Fibroblast of lung (primary cell): ENCODE results near the gene SCEL. TPM values are rescaled to one million over a fixed set of nuclear protein-coding genes. Genes with fewer than 3 reads are reported as not detected.

ENCODE experiments used
- DNase-seq, 2 donors: peaks; one replicate each; pipeline versions ENCODE4 v3.0.0 to v3.0.0-alpha.2; 2010; ENCODE audit warnings: low read depth in 2 of 2
- H2AFZ ChIP-seq: 2 replicates; pipeline ENCODE4 v1.5.1; 2012; ENCODE audit warnings: low read length, control low read depth, inconsistent platforms
- H3K27ac ChIP-seq: 2 replicates; pipeline ENCODE4 v1.5.1; 2011; ENCODE audit warnings: low read length, control low read depth; ENCODE audit not compliant: insufficient read depth
- H3K27me3 ChIP-seq: 2 replicates; pipeline ENCODE4 v1.5.1; 2011; ENCODE audit warnings: mild to moderate bottlenecking, low read length; ENCODE audit not compliant: control insufficient read depth, insufficient read depth
- H3K36me3 ChIP-seq: 2 replicates; pipeline ENCODE4 v1.5.1; 2011; ENCODE audit warnings: low read length; ENCODE audit not compliant: control insufficient read depth, insufficient read depth
- H3K4me1 ChIP-seq: 2 replicates; pipeline ENCODE4 v1.5.1; 2011; ENCODE audit warnings: low read length; ENCODE audit not compliant: control insufficient read depth, insufficient read depth; ENCODE audit errors: extremely low read depth
- H3K4me2 ChIP-seq: 2 replicates; pipeline ENCODE4 v1.5.1; 2011; ENCODE audit warnings: low read length, control low read depth; ENCODE audit not compliant: insufficient read depth; ENCODE audit errors: extremely low read depth
- H3K4me3 ChIP-seq, 4 experiments: fragments of 200-600 bp in 1 of 4; sonication (generic) in 1 of 4; replicated peaks in 1 of 4; 2 replicates each; pipeline ENCODE4 v1.5.1; 2011 to 2016; ENCODE audit warnings: low read length in 4 of 4, low read depth in 3 of 4, mild to moderate bottlenecking in 3 of 4, control low read depth in 2 of 4, inconsistent platforms in 1 of 4, mixed read lengths in 1 of 4; ENCODE audit not compliant: insufficient read depth in 1 of 4; ENCODE audit errors: control extremely low read depth in 1 of 4
- H3K79me2 ChIP-seq: 2 replicates; pipeline ENCODE4 v1.5.1; 2012; ENCODE audit warnings: mild to moderate bottlenecking, low read length, inconsistent platforms; ENCODE audit not compliant: control insufficient read depth, insufficient read depth
- H3K9ac ChIP-seq: 2 replicates; pipeline ENCODE4 v1.5.1; 2011; ENCODE audit warnings: mild to moderate bottlenecking, low read length, control low read depth; ENCODE audit not compliant: insufficient read depth
- H3K9me3 ChIP-seq: 2 replicates; pipeline ENCODE4 v1.5.1; 2012; ENCODE audit warnings: low read depth, low read length; ENCODE audit not compliant: control insufficient read depth, insufficient read depth
- H4K20me1 ChIP-seq: 2 replicates; pipeline ENCODE4 v1.5.1; 2011; ENCODE audit warnings: low read length; ENCODE audit not compliant: control insufficient read depth, insufficient read depth; ENCODE audit errors: extremely low read depth
- EZH2 ChIP-seq: IDR thresholded peaks from 2 replicates; pipeline ENCODE4 v1.5.1; 2012; ENCODE audit warnings: low read length, control low read depth, mild to moderate bottlenecking; ENCODE audit errors: missing control alignments
- polyA plus RNA-seq, 2 donors: library from polyadenylated mRNA; depleted of rRNA in 1 of 2; stranded (reverse) in 1 of 2; unstranded in 1 of 2; fragments of >200 nt; gene quantifications; 2 replicates each; pipeline ENCODE4 v1.2.1, GENCODE V29; 2011 to 2012; ENCODE audit warnings: missing spikeins in 1 of 2
- total RNA-seq: library from RNA; depleted of rRNA; stranded (reverse); fragments of >200 nt; gene quantifications from 2 replicates; pipeline ENCODE4 v1.2.1, GENCODE V29; 2014
- TF ChIP-seq, protein P1 (sequence below), 2 donors: IDR thresholded peaks in 1 of 2; conservative IDR thresholded peaks in 1 of 2; 1 replicate in 1 of 2; 2 replicates in 1 of 2; pipeline ENCODE4 v1.5.1; 2011 to 2012; ENCODE audit warnings: low read length in 2 of 2, control low read depth in 1 of 2, inconsistent platforms in 1 of 2, low read depth in 1 of 2, mild to moderate bottlenecking in 1 of 2

SCEL gene
- total and polyA plus RNA-seq, 2 donors (not counting 1 experiment from before 2014, with no cell fraction given) = not detected

DNA sequence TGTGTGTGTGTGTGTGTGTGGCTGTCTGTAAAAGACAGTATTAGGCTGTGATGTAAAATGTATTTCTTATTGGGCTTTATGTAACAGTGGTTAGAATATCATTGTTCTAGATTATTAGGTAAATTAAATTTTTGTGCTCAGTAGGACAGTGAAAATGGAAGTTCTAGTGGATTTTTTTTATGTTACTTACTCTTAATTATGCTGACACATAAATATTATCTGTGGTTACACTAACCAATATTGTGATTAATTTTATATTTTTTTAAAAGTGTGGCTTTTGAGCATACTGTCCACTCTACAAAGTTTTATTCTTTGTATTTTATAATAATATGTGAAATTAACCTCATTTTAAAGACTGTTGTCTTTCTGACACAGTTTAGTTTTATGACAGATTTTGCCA, 80.5 kb downstream of the SCEL start:
- Histone ChIP-seq H3K9me3 (no peaks in the 10 kb centered on the region), H4K20me1 (no peaks in the 10 kb centered on the region), H3K27ac (no peak overlapping the region), H3K27me3 (no peaks in the 10 kb centered on the region), H3K4me3 (no peak overlapping the region), H3K9ac (no peak overlapping the region), H3K79me2 (no peaks in the 10 kb centered on the region), H3K36me3 (no peaks in the 10 kb centered on the region), H3K4me1 (no peaks in the 10 kb centered on the region), H2AFZ (no peak overlapping the region), H3K4me2 (no peak overlapping the region)
- DNase-seq = no peak
- no peak for TF ChIP-seq EZH2
- TF ChIP-seq, protein P1, sequence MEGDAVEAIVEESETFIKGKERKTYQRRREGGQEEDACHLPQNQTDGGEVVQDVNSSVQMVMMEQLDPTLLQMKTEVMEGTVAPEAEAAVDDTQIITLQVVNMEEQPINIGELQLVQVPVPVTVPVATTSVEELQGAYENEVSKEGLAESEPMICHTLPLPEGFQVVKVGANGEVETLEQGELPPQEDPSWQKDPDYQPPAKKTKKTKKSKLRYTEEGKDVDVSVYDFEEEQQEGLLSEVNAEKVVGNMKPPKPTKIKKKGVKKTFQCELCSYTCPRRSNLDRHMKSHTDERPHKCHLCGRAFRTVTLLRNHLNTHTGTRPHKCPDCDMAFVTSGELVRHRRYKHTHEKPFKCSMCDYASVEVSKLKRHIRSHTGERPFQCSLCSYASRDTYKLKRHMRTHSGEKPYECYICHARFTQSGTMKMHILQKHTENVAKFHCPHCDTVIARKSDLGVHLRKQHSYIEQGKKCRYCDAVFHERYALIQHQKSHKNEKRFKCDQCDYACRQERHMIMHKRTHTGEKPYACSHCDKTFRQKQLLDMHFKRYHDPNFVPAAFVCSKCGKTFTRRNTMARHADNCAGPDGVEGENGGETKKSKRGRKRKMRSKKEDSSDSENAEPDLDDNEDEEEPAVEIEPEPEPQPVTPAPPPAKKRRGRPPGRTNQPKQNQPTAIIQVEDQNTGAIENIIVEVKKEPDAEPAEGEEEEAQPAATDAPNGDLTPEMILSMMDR (conservative IDR thresholded peaks at IDR 0.05 in 1 of 2, IDR thresholded peaks at IDR 0.05 in 1 of 2; ENCODE audit: low read depth in 1 of 2, low read length in 2 of 2) = no peak

GRCh38 chr13:77619655-77620054, 84.1 kb downstream of the SCEL start:
- H3K79me2 ChIP-seq = no peaks in the 10 kb centered on the region
- no peaks in the 10 kb centered on the region for H3K9me3 ChIP-seq
- H3K4me3 ChIP-seq = no peak overlapping the region
- H3K36me3 ChIP-seq = no peaks in the 10 kb centered on the region
- no peak overlapping the region for H2AFZ ChIP-seq
- no peak for TF ChIP-seq EZH2
- TF ChIP-seq, protein P1 (conservative IDR thresholded peaks at IDR 0.05 in 1 of 2, IDR thresholded peaks at IDR 0.05 in 1 of 2; ENCODE audit: low read depth in 1 of 2, low read length in 2 of 2) = no peak
- H3K27me3 ChIP-seq = no peaks in the 10 kb centered on the region
- no peak for DNase-seq
- H4K20me1 ChIP-seq = no peaks in the 10 kb centered on the region
- H3K27ac ChIP-seq = no peak overlapping the region
- H3K4me1 ChIP-seq = no peaks in the 10 kb centered on the region
- no peak overlapping the region for H3K9ac ChIP-seq
- no peak overlapping the region for H3K4me2 ChIP-seq

DNA sequence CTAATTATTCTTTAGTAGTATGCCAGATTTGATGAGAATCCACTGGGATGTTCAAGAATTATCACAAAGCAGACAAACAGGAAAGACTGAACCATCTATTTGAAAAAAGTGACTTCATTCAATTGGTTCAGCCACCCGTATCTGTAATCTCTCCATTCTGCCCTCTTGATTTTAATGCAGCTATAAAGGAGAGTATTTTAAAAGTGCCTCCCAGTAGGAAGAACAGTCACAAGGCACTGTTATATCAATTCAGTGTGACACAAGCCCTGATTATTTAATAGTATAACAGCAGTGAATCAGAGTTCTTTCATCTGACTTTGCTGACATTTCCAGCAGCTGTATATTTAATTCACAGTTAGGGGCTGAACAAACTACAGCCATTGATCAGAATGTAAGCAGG, 84.6 kb downstream of the SCEL start:
- Histone ChIP-seq H3K79me2 (no peaks in the 10 kb centered on the region), H3K9ac (no peak overlapping the region), H2AFZ (no peak overlapping the region), H4K20me1 (no peaks in the 10 kb centered on the region), H3K36me3 (no peaks in the 10 kb centered on the region), H3K27ac (no peak overlapping the region), H3K4me2 (no peak overlapping the region), H3K9me3 (no peaks in the 10 kb centered on the region), H3K4me3 (no peak overlapping the region), H3K4me1 (no peaks in the 10 kb centered on the region), H3K27me3 (no peaks in the 10 kb centered on the region)
- no peak for DNase-seq
- TF ChIP-seq, protein P1 (conservative IDR thresholded peaks at IDR 0.05 in 1 of 2, IDR thresholded peaks at IDR 0.05 in 1 of 2; ENCODE audit: low read depth in 1 of 2, low read length in 2 of 2) = no peak
- TF ChIP-seq EZH2 = no peak
